ENCODE results near the gene PSMB3. TPM values are rescaled to one million over a fixed set of nuclear protein-coding genes. Genes with fewer than 3 reads are reported as not detected.

Gene PSMB3
- polyA plus RNA-seq, 1 donor (not counting 4 experiments of a cell fraction or from before 2014, with no cell fraction given) = 294 TPM

DNA sequence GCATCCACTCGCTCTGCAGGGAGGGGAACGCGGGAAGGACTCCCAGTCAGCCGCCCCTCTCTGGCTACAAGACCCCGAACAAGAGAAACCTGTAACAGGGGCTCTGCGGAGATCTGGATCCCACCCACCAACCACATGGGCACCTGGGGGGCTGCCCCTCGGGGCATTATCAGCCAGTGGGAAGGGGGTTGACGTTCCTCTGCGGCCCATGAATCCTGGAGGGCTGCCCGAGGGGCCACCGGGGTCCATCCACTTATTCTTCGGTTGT lies 2.6 kb upstream of the PSMB3 start:
- dilution Hi-C loops (cut with MboI; ENCODE audit: extremely low pct_ligation_motif_present, low sequenced_read_pairs) = no loop called here
- Histone ChIP-seq H3K9ac (ENCODE audit: control insufficient read depth, extremely low read depth, insufficient read depth, low read length) (peak overlapping the region; percentile 28), H4K20me1 (ENCODE audit: control insufficient read depth, extremely low read depth, insufficient read depth, low read length) (peaks cover 2% of the 10 kb centered on the region), H3K4me3 (ENCODE audit: control insufficient read depth in 2 of 3, extremely low read depth in 1 of 3, insufficient read depth in 2 of 3, low read depth in 1 of 3, low read length in 3 of 3) (peak overlapping the region; percentile 73 to 95 (median 82)), H3K9me1 (ENCODE audit: control insufficient read depth, extremely low read depth, insufficient read depth, low read length) (peaks cover 7% of the 10 kb centered on the region), H3K4me1 (ENCODE audit: control insufficient read depth, extremely low read depth, insufficient read depth, low read length) (peaks cover 27% of the 10 kb centered on the region), H3K9me3 (ENCODE audit: control insufficient read depth, low read depth, low read length) (no peaks in the 10 kb centered on the region), H3K4me2 (ENCODE audit: control insufficient read depth, extremely low read depth, insufficient read depth, low read depth, low read length) (peak overlapping the region; percentile 87), H3K27me3 (ENCODE audit: control insufficient read depth, extremely low read depth, insufficient read depth, low read length) (no peaks in the 10 kb centered on the region), H3K27ac (ENCODE audit: control insufficient read depth, insufficient read depth, low read length) (no peak overlapping the region), H3K36me3 (ENCODE audit: control insufficient read depth in 2 of 2, extremely low read depth in 1 of 2, insufficient read depth in 2 of 2, low read length in 2 of 2) (peaks cover 2 to 8% of the 10 kb centered on the region in 2 experiments), H2AFZ (ENCODE audit: control insufficient read depth, low read length) (peak overlapping the region; percentile 64), H3K79me2 (ENCODE audit: control insufficient read depth, insufficient read depth, low read length) (peaks cover 48% of the 10 kb centered on the region)
- no peak for FAIRE-seq
- TF ChIP-seq, protein P1, sequence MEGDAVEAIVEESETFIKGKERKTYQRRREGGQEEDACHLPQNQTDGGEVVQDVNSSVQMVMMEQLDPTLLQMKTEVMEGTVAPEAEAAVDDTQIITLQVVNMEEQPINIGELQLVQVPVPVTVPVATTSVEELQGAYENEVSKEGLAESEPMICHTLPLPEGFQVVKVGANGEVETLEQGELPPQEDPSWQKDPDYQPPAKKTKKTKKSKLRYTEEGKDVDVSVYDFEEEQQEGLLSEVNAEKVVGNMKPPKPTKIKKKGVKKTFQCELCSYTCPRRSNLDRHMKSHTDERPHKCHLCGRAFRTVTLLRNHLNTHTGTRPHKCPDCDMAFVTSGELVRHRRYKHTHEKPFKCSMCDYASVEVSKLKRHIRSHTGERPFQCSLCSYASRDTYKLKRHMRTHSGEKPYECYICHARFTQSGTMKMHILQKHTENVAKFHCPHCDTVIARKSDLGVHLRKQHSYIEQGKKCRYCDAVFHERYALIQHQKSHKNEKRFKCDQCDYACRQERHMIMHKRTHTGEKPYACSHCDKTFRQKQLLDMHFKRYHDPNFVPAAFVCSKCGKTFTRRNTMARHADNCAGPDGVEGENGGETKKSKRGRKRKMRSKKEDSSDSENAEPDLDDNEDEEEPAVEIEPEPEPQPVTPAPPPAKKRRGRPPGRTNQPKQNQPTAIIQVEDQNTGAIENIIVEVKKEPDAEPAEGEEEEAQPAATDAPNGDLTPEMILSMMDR (optimal IDR thresholded peaks at IDR 0.05 in 1 of 3, IDR thresholded peaks at IDR 0.05 in 1 of 3, conservative IDR thresholded peaks at IDR 0.05 in 1 of 3; ENCODE audit: extremely low read depth in 1 of 3, insufficient read depth in 2 of 3, low read length in 3 of 3) = no peak
- no peak for TF ChIP-seq EZH2 (IDR thresholded peaks at IDR 0.05; ENCODE audit: low read length)
- DNase-seq (ENCODE audit: low read depth, low spot score) = no peak

DNA sequence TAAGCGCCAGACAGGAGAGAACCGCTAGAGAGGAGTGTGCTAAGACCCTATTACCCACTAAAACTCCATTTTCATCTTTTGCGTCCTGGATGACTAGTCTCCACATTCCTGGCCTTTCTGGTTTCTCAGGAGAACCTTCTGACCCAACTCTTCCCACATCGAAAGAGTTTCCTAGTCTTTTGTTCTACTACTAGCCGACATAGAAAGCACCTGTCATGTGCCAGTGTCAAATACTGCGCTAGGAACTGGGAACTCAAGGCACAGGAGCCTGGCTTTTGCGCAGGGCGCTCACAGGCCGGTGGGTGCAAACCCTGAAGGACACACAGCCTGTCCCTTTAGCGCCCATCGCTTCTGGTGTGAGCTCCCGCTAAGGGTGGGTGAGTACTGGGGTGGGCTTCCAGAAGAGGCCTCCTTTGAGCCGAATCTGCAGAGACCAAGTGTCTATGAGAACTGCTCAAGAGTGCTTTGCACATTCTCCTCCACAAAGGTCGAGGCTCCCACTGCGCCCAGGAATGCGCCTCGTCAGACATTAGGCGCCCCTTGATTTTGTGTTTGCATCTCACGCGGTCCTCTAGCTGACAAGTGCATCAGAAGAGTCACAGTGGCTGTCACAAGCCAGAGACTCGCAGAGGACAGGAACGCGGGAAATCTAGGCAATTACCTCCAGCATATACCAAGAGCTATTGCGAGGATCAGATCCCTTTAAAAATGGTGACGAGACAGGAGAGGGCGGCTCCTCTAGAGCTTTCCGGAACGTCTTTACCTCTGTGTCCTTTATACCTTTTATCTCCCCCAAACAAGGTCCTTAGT lies 2.0 kb upstream of the PSMB3 start:
- TF ChIP-seq EZH2 (IDR thresholded peaks at IDR 0.05; ENCODE audit: low read length) = no peak
- TF ChIP-seq, protein P1 (optimal IDR thresholded peaks at IDR 0.05 in 1 of 3, IDR thresholded peaks at IDR 0.05 in 1 of 3, conservative IDR thresholded peaks at IDR 0.05 in 1 of 3; ENCODE audit: extremely low read depth in 1 of 3, insufficient read depth in 2 of 3, low read length in 3 of 3) = no peak
- peaks cover 46% of the 10 kb centered on the region for H3K79me2 ChIP-seq (ENCODE audit: control insufficient read depth, insufficient read depth, low read length)
- peaks cover 27% of the 10 kb centered on the region for H3K4me1 ChIP-seq (ENCODE audit: control insufficient read depth, extremely low read depth, insufficient read depth, low read length)
- H3K4me2 ChIP-seq (ENCODE audit: control insufficient read depth, extremely low read depth, insufficient read depth, low read depth, low read length) = peak overlapping the region; percentile 87
- dilution Hi-C loops (cut with MboI; ENCODE audit: extremely low pct_ligation_motif_present, low sequenced_read_pairs) = no loop called here
- peak overlapping the region; percentile 45 for H3K27ac ChIP-seq (ENCODE audit: control insufficient read depth, insufficient read depth, low read length)
- peaks cover 2% of the 10 kb centered on the region for H4K20me1 ChIP-seq (ENCODE audit: control insufficient read depth, extremely low read depth, insufficient read depth, low read length)
- H2AFZ ChIP-seq (ENCODE audit: control insufficient read depth, low read length) = peak overlapping the region; percentile 3
- no peaks in the 10 kb centered on the region for H3K9me3 ChIP-seq (ENCODE audit: control insufficient read depth, low read depth, low read length)
- peaks cover 2 to 10% of the 10 kb centered on the region in 2 experiments for H3K36me3 ChIP-seq (ENCODE audit: control insufficient read depth in 2 of 2, extremely low read depth in 1 of 2, insufficient read depth in 2 of 2, low read length in 2 of 2)
- H3K4me3 ChIP-seq (ENCODE audit: control insufficient read depth in 2 of 3, extremely low read depth in 1 of 3, insufficient read depth in 2 of 3, low read depth in 1 of 3, low read length in 3 of 3) = peak overlapping the region; percentile 73 to 100 (median 95)
- peaks cover 7% of the 10 kb centered on the region for H3K9me1 ChIP-seq (ENCODE audit: control insufficient read depth, extremely low read depth, insufficient read depth, low read length)
- DNase-seq (ENCODE audit: low read depth, low spot score) (no peak), FAIRE-seq (no peak)
- H3K9ac ChIP-seq (ENCODE audit: control insufficient read depth, extremely low read depth, insufficient read depth, low read length) = peak overlapping the region; percentile 29
- H3K27me3 ChIP-seq (ENCODE audit: control insufficient read depth, extremely low read depth, insufficient read depth, low read length) = no peaks in the 10 kb centered on the region

All from keratinocyte (primary cell).